Measurements from ENCODE around the gene TNNT3. TPM values are rescaled to one million over a fixed set of nuclear protein-coding genes. Genes with fewer than 3 reads are reported as not detected.
"Not testable (repeated sequence)": the region's sequence is repeated elsewhere in the genome, so short reads cannot be mapped to it uniquely, and the experiment has no call there.

TNNT3 gene
- total and polyA plus RNA-seq, 2 experiments from 2014 or later, result 2.7 to 3.8 TPM

DNA sequence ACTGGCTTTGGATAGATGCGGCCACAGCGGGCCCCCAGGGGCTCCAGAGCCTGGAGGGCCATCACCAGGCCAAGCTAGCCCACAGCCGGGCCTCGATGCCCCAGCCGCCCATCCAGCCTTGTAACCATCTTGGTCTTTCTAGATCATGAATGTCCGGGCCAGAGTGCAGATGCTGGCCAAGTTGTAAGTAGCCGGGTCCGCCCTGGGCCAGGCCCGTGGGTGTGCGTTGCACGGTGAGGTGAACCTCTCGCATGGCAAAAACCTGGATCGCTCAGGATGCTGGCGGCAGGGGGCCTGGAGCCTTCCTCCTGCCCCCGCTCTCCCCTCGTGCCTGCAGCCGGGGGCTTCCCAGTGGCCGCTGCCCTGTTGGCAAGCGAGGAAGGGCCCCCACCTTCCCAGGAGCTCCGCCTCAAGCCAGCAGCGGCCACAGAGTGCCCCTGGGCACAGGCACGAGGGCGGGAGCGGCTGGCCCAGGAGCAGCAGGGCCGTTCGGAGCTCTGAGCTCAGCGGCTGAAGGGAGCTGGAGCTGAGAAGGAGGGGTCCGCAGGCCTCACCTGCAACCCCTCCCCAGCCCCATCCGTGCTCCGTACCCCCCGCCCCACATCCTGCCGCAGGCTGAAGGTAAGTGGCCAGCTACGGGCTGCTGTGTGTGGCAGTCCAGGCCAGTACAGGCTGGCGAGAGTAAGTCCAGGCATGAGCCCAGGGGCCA is 16.7 kb downstream of the TNNT3 start:
- Histone ChIP-seq H3K4me1 (ENCODE audit: low read depth) (no peaks in the 10 kb centered on the region), H3K4me3 (no peak overlapping the region), H3K9me3 (ENCODE audit: low read depth) (no peaks in the 10 kb centered on the region), H3K27me3 (no peaks in the 10 kb centered on the region), H3K36me3 (no peaks in the 10 kb centered on the region), H3K27ac (no peak overlapping the region)
- no peak for DNase-seq (ENCODE audit: low read depth in 1 of 2, low spot score in 1 of 2)
- no peak for TF ChIP-seq CTCF (IDR thresholded peaks at IDR 0.05; ENCODE audit: low read depth, low read length)

DNA sequence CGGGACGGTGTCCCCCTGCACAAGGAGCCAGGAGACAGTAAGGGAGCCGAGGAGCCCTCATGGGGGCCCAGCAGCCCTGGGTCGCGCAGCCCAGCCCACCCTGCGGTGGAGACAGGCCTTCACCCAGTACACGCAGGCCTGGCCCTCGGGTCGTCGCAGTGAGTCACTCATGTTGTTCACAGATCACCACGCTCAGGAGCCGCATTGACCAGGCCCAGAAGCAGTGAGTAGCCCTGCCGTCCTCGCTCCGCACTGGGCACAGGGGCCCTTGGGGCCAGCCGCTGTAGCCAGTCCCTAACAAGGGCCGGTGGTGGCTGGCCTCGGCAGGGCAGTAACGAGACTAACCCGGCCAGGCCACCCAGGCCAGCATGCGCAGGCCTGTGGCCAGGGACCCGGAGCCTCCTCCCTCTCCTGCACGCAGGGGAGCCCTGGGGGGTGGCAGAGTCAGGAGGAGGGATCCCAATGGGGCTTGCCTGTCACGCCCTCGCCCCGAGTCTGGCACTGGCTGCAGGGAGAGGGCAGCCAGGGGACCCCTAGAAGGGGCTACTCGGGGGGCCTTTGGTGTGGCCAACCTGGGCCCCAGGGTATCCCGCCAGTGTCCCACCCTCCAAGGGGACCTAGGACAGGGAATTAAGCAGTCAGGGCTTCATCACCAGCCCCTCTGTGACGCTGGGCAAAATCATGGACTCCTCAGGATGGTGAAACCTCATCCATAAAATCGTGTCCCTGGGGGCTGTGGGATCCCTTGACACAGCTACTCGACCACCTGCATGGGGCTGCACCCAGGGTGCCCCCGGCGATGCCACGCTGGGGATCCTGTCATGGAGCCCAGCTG is 17.5 kb downstream of the TNNT3 start:
- Histone ChIP-seq H3K4me1 (ENCODE audit: low read depth) (no peaks in the 10 kb centered on the region), H3K4me3 (no peak overlapping the region), H3K9me3 (ENCODE audit: low read depth) (no peaks in the 10 kb centered on the region), H3K27ac (no peak overlapping the region), H3K36me3 (no peaks in the 10 kb centered on the region), H3K27me3 (no peaks in the 10 kb centered on the region)
- no peak for TF ChIP-seq CTCF (IDR thresholded peaks at IDR 0.05; ENCODE audit: low read depth, low read length)
- DNase-seq (ENCODE audit: low read depth in 1 of 2, low spot score in 1 of 2), result no peak

- H3K9me3 ChIP-seq (ENCODE audit: low read depth), result no peaks in the 10 kb centered on the region
- H3K36me3 ChIP-seq, result no peaks in the 10 kb centered on the region
- no peak for DNase-seq (ENCODE audit: low read depth in 1 of 2, low spot score in 1 of 2)
- H3K4me3 ChIP-seq, result no peak overlapping the region
- TF ChIP-seq CTCF (IDR thresholded peaks at IDR 0.05; ENCODE audit: low read depth, low read length), result no peak
- H3K4me1 ChIP-seq (ENCODE audit: low read depth), result no peaks in the 10 kb centered on the region
- no peak overlapping the region for H3K27ac ChIP-seq
- H3K27me3 ChIP-seq, result no peaks in the 10 kb centered on the region
Measured at GRCh38 chr11:1937616-1938342, 18.3 kb downstream of the TNNT3 start.

DNA sequence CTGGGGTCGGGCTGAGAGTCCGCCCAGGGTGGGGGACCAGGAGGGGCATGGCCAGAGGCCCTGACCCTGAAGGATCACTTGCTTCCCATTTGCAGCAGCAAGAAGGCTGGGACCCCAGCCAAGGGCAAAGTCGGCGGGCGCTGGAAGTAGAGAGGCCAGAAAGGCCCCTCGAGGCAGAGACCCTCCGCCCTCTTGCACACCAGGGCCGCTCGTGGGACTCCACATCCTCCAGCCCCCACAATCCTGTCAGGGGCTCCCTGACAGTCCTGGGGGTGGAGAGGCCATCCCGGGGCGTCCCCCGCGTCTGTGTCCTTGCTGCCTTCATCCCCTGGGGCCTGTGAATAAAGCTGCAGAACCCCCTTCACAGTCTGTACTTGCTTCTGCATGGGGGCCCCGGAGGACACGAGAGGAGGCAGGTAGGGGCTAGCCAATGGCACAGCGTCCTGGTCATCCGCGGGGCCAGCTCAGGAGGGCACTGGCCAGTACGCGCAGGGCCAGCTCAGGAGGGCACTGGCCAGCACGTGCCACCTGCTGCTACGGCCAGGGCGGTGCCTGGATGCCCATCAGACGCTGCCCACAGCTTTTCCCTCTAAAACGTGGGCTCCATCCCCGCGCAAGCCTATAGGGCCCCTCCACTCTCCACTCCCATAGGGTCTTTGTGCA is 19.0 kb downstream of the TNNT3 start:
- Histone ChIP-seq H3K4me3 (no peak overlapping the region), H3K27ac (no peak overlapping the region), H3K4me1 (ENCODE audit: low read depth) (no peaks in the 10 kb centered on the region), H3K9me3 (ENCODE audit: low read depth) (no peaks in the 10 kb centered on the region), H3K27me3 (no peaks in the 10 kb centered on the region), H3K36me3 (no peaks in the 10 kb centered on the region)
- no peak for TF ChIP-seq CTCF (IDR thresholded peaks at IDR 0.05; ENCODE audit: low read depth, low read length)
- no peak for DNase-seq (ENCODE audit: low read depth in 1 of 2, low spot score in 1 of 2)

DNA sequence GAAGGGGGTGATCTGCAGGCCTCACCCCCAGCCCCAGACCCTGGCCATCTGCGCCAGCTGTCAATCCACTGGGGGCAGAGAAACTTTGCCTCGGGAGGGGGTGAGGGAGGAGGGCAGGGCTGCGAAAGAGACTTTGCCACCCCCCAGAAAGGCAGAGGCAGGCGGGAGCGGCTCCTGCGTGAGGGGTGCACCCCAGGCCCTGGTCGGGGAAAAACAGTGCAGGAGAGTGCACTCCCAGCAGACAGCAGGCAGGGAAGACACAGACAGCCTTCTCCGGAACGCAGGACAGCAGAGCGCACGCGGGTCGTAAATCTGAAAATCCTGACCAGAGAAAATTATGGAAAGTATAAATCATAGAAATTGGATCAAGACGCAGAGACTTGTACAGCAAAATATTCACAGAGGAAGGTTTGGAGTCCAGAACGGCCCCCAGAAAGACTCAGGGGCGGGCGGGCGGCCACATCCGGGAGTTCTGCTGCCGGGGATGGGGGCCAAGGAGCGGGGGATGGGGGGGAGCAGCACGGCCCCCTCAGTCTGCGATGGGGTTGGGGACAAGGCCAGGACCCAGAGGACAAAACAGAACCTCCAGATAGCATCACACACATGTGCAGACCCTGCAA is 19.6 kb downstream of the TNNT3 start:
- Histone ChIP-seq H3K4me1 (ENCODE audit: low read depth) (no peaks in the 10 kb centered on the region), H3K27ac (no peak overlapping the region), H3K36me3 (no peaks in the 10 kb centered on the region), H3K4me3 (no peak overlapping the region), H3K27me3 (no peaks in the 10 kb centered on the region), H3K9me3 (ENCODE audit: low read depth) (no peaks in the 10 kb centered on the region)
- no peak for TF ChIP-seq CTCF (IDR thresholded peaks at IDR 0.05; ENCODE audit: low read depth, low read length)
- peak in 1 of 2 donors; percentile 29 for DNase-seq (ENCODE audit: low read depth in 1 of 2, low spot score in 1 of 2)

- H3K9me3 ChIP-seq (ENCODE audit: low read depth); H3K27ac ChIP-seq; H3K4me1 ChIP-seq (ENCODE audit: low read depth); H3K36me3 ChIP-seq; H3K4me3 ChIP-seq; H3K27me3 ChIP-seq: not testable (repeated sequence)
- DNase-seq (ENCODE audit: low read depth in 1 of 2, low spot score in 1 of 2), result peak in 1 of 2 donors; percentile 56
Measured at GRCh38 chr11:1939788-1940187, 20.3 kb downstream of the TNNT3 start.
